ENCODE results near the gene ALLC.

GRCh38 chr2:3617198-3617890, 40.7 kb upstream of the ALLC start:
- TF ChIP-seq, protein P1, sequence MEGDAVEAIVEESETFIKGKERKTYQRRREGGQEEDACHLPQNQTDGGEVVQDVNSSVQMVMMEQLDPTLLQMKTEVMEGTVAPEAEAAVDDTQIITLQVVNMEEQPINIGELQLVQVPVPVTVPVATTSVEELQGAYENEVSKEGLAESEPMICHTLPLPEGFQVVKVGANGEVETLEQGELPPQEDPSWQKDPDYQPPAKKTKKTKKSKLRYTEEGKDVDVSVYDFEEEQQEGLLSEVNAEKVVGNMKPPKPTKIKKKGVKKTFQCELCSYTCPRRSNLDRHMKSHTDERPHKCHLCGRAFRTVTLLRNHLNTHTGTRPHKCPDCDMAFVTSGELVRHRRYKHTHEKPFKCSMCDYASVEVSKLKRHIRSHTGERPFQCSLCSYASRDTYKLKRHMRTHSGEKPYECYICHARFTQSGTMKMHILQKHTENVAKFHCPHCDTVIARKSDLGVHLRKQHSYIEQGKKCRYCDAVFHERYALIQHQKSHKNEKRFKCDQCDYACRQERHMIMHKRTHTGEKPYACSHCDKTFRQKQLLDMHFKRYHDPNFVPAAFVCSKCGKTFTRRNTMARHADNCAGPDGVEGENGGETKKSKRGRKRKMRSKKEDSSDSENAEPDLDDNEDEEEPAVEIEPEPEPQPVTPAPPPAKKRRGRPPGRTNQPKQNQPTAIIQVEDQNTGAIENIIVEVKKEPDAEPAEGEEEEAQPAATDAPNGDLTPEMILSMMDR (IDR thresholded peaks at IDR 0.05), result no peak
- TF ChIP-seq POLR2A (IDR thresholded peaks at IDR 0.05) (no peak), EP300 (IDR thresholded peaks at IDR 0.05) (no peak)
